ENCODE measurements around the gene PNCK.
"Not testable (repeated sequence)": the region's sequence is repeated elsewhere in the genome, so short reads cannot be mapped to it uniquely, and the experiment has no call there.

PNCK gene

GRCh38 chrX:153697924-153698865, 24.6 kb upstream of the PNCK start:
- DNase-seq: no peak

DNA sequence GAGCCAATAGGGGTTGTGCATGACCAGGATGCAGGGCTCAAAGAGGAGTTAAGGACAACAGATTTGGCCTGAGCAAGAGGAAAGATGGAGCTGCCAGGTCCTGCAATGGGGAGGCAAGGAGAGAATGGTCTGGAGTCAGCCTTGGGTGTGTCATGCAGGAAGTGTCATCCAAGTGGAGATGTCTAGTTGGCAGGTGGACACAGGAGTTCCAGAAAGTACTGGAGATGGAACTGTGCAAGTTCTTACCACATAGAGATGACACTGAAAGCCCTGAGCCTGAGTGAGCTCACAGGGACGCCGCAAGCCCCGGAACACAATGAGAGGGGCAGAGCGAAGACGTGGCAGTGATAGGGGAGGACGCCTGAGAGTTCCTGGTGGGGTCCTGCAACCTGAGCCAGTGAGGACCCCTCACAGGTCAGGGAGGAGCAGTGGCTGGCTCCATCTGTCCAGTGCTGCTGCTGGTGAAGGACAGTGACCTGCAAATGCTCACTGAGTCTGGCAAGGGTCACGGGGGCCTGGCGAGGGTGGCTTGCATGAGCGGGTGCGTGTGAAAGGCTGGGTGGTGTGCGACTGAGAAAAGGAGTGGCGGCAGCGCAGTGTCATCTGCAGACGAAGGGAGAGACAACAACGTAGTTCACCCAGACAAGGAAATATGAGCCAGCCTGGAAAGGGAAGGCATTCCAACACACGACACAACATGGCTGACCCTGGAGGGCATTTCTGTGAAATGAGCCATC, 23.5 kb upstream of the PNCK start:
- DNase-seq: not testable (repeated sequence)

DNA sequence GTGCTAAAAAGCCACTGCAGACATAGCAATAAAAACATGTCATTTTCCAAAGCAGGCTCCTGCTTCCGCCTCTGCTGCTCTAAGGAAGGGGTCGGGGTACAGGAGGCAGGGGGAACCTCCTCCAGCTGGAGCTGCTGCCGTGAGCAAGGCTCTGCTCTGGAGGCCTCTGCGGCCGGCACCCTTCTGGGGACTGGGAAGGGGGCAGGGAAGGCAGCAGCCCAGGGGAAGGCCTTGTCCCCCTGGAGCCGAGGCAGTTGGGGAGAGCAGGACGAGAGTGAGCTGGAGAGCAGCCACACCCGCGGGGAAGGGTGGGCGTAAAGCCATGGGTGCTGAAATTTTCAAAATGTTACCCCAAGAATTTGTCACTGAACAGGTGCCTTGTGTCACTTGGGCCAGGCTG, 22.9 kb upstream of the PNCK start:
- DNase-seq: not testable (repeated sequence)

GRCh38 chrX:153696100-153696499, 22.5 kb upstream of the PNCK start:
- no peak for DNase-seq

GRCh38 chrX:153694687-153695270, 21.2 kb upstream of the PNCK start:
- no peak for DNase-seq

DNA sequence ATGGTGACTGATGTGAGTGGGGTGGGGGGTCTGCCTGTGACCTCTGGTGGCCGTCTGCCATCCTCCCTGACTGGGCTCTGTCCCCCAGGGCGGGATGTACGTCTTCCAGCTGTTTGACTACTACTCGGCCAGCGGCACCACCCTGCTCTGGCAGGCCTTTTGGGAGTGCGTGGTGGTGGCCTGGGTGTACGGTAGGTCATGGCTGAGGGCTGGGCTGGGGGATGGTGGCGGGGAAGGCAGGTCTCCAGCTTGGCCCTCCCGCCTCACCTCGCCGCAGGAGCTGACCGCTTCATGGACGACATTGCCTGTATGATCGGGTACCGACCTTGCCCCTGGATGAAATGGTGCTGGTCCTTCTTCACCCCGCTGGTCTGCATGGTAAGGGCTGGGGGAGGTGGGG, 20.6 kb upstream of the PNCK start:
- DNase-seq: not testable (repeated sequence)

DNA sequence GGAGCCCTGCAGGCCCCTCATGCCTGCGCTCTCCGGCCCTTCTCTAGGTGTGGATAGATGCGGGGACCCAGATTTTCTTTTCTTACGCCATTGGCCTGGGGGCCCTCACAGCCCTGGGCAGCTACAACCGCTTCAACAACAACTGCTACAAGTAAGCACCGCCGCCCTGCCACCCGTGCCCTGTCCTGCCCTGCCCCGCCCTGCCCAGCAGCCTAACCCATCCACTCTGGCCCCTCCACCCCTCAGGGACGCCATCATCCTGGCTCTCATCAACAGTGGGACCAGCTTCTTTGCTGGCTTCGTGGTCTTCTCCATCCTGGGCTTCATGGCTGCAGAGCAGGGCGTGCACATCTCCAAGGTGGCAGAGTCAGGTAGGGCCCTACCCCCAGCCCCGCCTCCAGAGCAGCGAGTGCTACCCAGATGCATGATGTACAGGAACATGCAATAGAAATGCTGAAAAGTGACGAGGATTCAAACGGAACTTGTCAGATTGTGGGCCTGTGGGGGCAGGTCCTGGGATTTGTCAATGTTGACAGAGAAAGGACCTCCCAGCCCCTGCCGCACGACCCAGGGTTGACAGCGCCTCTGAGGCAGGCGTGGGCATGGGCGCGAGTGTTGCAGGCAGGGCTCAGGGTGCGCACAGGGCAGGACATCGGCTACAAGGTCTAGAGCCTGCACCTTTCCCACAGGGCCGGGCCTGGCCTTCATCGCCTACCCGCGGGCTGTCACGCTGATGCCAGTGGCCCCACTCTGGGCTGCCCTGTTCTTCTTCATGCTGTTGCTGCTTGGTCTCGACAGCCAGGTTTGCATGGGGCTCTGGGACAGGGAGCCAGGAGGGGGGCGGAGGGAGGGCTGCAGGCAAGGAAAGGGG, 19.8 kb upstream of the PNCK start:
- no peak for DNase-seq

DNA sequence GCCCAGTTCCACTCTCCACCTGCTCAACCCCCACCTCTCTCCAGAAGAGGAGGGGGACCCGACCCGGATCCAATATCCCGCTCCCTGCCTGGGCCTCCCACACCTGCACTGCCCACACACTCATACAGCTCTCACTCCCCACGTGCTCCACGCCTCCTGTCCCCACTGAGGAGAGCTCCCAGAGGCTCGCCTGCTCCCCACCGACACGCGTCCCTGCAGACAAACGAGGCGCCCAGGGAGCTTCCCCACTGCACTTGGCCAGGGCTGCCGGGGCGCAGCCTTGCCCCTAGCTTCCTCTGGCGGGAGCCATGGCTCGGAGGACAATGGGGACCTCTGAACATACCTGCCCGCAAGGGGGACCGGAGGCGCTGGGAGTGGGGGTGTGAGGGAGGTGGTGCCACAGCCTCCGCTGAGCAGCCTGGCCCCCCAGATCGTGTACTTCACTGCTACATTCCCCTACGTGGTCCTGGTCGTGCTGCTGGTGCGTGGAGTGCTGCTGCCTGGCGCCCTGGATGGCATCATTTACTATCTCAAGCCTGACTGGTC, 19.1 kb upstream of the PNCK start:
- no peak for DNase-seq

DNA sequence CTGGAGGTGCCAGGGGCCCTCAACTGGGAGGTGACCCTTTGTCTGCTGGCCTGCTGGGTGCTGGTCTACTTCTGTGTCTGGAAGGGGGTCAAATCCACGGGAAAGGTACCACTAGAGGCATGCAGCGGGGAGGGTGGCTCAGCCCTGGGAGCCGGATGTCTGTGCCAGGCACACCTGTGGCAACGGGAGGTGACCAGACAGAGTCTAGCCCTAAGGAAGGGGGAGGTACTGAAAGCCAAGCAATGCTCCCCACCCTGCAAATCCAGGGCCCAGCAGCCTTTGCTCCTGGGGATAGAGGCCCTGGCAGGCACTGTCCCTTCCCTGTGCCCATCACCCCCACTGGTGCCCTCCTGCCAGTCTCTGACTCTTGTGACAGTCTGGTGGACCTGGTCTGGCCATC, 18.4 kb upstream of the PNCK start:
- DNase-seq: no peak

DNA sequence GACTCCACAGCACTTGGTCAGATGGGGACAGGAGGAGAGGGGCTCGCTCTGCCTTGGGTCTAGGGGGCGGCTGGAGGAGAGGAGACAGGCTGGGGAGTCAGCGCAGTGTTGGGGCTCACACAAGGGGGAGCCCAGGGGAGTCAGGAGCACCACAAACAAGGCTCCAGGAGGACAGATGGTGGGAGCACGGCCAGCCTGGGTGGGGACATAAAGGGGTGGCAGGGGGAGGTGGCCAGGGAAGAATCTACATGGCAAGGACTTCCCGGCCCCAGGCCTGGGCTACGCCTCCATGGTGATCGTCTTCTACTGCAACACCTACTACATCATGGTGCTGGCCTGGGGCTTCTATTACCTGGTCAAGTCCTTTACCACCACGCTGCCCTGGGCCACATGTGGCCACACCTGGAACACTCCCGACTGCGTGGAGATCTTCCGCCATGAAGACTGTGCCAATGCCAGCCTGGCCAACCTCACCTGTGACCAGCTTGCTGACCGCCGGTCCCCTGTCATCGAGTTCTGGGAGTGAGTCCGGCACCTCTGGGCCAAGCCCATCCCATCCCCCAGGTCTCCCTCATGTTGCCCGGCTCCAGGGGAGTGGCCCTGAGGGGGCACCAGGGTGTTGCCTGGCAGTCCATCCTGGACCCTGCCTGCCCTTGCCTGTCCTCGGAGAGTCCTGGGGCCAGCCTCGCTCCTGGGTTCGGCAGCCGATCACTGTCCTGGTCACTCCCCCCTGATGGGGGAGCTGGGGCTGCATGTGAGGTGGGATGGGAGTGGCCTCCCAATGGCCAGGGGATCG, 17.6 kb upstream of the PNCK start:
- DNase-seq: not testable (repeated sequence)

DNA sequence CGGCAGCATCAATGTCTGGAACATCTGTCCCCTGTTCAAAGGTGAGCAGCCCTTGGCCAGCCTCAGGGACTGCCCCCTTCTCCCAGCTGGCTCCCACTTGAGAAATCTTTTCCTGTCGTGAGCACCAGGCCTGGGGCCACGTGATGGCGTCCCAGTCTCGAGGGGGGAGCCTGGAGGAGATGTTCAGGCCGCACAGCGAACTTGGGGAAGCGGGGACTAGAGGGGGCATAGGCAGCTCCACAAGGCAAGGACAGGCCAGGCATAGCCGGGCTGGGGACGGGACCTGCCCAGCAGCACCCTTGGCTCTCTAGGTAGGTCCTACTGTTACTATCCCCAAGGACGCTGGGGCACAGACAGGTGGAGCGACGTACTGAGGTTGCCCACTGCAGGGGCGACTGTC, 16.9 kb upstream of the PNCK start:
- peak in 1 of 2 experiments; percentile 23 for DNase-seq

DNA sequence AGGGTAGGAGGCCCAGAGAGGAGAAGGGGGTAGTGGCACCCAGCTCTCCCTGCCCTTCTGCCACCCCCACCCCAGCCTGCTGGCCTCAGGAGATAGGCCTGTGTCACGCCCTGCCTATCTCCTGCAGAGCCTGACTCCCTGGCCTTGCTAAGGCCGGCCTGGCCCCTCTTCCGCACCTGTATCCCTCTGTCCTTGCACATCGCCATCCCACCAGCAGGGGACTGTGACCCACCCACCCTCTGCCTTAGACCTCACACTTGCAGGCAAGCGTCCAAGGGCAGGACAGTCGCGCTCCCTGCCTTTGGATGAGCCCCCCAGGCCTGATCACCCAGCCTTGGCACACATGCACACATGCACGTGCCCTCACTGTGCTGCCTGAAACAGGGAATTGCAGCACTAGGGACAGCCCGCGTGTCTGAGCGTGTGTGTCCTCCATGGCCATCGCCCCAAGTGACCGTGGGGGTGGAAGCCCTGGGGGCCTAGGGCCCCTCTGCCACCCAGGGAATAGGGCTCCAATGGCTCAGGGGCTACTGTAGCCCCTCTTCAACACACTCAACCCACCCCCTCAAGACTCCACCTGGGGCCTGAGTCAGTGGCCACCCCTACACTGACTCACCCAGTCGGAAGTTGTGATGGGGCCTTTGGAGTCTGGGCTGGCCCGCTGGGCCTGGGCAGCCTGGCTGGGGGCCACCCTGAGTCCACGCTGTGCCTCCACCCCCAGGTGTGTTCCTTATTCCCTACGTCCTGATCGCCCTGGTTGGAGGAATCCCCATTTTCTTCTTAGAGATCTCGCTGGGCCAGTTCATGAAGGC, 16.2 kb upstream of the PNCK start:
- DNase-seq: no peak

DNA sequence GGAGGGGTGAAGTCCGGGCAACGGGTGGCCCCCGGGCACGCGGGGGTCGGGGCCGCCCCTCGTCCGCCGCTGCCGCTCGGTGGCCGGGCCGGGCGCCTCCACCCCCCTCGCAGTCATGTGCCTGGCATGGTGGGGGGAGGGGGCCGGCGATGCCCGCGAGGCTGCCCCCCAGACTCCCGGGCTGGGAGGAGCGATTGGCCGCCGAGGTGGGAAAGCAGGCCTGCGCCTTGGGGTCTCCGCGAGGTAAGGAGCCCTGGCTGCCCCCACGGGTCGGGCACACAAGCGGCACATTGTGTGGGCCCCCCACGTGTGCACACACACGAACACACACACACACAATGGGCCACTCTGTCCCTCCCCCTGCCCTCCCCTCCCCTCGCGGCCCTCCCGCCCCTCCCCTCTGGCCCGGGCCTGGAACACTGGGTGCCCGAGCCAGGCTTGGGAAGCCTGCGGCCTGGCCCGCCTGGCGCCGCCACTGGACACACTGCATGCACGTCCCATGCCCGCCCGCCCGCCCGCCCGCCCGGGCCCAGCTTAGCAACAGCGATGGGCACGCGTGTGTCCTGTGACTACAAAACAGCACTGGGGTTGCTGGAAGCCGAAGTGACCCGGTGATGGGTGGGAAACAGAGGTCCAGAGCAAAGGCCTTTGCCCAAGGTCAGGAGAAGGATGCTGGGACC, 15.4 kb upstream of the PNCK start:
- peak in 1 of 2 experiments; percentile 54 for DNase-seq

DNA sequence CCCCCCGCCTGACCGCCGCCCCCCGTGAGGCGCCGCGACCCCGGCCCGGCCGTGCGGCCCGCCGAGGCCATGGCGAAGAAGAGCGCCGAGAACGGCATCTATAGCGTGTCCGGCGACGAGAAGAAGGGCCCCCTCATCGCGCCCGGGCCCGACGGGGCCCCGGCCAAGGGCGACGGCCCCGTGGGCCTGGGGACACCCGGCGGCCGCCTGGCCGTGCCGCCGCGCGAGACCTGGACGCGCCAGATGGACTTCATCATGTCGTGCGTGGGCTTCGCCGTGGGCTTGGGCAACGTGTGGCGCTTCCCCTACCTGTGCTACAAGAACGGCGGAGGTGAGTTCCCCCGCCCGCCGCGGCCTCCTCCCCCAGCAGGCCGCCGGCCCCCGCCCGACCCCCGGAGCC, 14.9 kb upstream of the PNCK start:
- DNase-seq: no peak

- no peak for DNase-seq
These were observed 14.5 kb upstream of the PNCK start for GRCh38 chrX:153688071-153688470.

- peak; percentile 66 to 71 for DNase-seq
These were observed 13.8 kb upstream of the PNCK start, which contains the start of gene SLC6A8 for GRCh38 chrX:153687121-153688039. Gene SLC6A8 (plus strand): TSS chrX:153687926. CDS start chrX:153688575, 649 bp downstream.

DNA sequence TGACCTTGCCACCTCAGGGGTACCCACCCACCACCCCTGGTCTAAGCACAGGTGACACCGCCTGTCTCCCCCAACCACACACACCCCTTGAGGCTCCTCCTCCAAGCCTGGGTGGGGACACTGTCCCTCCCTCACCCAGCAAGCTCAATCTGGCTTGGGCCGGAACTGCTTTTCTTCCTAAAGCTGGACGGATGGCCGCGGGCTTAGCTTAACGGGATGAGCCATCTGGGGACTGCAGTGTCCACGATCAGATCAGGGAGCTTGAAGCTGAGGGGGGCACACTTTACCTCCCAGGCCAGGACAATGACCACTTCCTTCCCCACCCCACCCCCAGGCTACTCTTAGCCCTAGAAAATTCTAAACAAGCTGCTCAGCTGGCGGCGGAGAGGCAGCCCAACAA, 13.1 kb upstream of the PNCK start:
- peak in 1 of 2 experiments; percentile 33 for DNase-seq
